Esophagus muscularis mucosa (tissue), 4 donors: ENCODE data around the gene GPT2. TPM values are rescaled to one million over a fixed set of nuclear protein-coding genes. Genes with fewer than 3 reads are reported as not detected.

ENCODE experiments used
- DNase-seq: peaks from one replicate; pipeline ENCODE4 v3.0.0-alpha.2; 2017; ENCODE audit errors: extremely low spot score
- H3K27ac ChIP-seq, 4 donors: fragments of 200-600 bp; sonication (generic); replicated peaks in 1 of 4; 1 replicate in 3 of 4; 2 replicates in 1 of 4; pipeline ENCODE4 v1.5.1; 2016 to 2019; ENCODE audit warnings: mild to moderate bottlenecking in 1 of 4
- H3K27me3 ChIP-seq, 4 donors: fragments of 200-600 bp; sonication (generic); one replicate each; pipeline versions ENCODE4 v1.5.1 to v1.6.0; 2016 to 2019
- H3K36me3 ChIP-seq, 4 donors: fragments of 200-600 bp; sonication (generic); one replicate each; pipeline ENCODE4 v1.5.1; 2016 to 2019
- H3K4me1 ChIP-seq, 4 donors: fragments of 200-600 bp; sonication (generic); one replicate each; pipeline ENCODE4 v1.5.1; 2016 to 2019
- H3K4me3 ChIP-seq, 4 donors: fragments of 200-600 bp; sonication (generic); 1 replicate in 2 of 4; 2 replicates in 2 of 4; pipeline ENCODE4 v1.5.1; 2016 to 2019; ENCODE audit warnings: mild to moderate bottlenecking in 4 of 4, moderate library complexity in 1 of 4
- H3K9me3 ChIP-seq, 4 donors: fragments of 200-600 bp; sonication (generic); 1 replicate in 3 of 4; 2 replicates in 1 of 4; pipeline ENCODE4 v1.5.1; 2016 to 2019
- EP300 ChIP-seq: sonication (generic); formaldehyde crosslinking; IDR thresholded peaks from one replicate; pipeline ENCODE4 v1.6.1; 2017; ENCODE audit warnings: antibody characterized with exemption
- POLR2A ChIP-seq: fragments of 450-650 bp; IDR thresholded peaks from one replicate; pipeline ENCODE4 v1.6.1; 2017; ENCODE audit warnings: antibody characterized with exemption, moderate library complexity, mild to moderate bottlenecking, low read depth
- POLR2AphosphoS5 ChIP-seq, 2 donors: sonication (generic); formaldehyde crosslinking; IDR thresholded peaks; one replicate each; pipeline ENCODE4 v1.6.1; 2017; ENCODE audit warnings: antibody characterized with exemption in 2 of 2
- WGBS: methylation state at CpG from one replicate; pipeline ENCODE4 v1.1.5; 2018; 5-methylcytosine and 5-hydroxymethylcytosine counted together
- intact Hi-C: fragments of 100-400 bp; cut with DNase I; formaldehyde crosslinking; loops from one replicate; pipeline ENCODE4 v1.15.1; 2023
- total RNA-seq, 4 donors: library from RNA; depleted of rRNA; stranded (reverse); fragments of >200 nt; gene quantifications; one replicate each; pipeline versions ENCODE4 v1.1.0 to v1.2.1, GENCODE V29; 2016
- TF ChIP-seq, protein P1 (sequence below), 3 experiments: fragments of 200-600 bp in 2 of 3; fragments of 450-650 bp in 1 of 3; sonication (generic) in 2 of 3; IDR thresholded peaks; one replicate each; pipeline ENCODE4 v1.5.1; 2017 to 2019; ENCODE audit warnings: antibody characterized with exemption in 3 of 3, mild to moderate bottlenecking in 2 of 3, moderate library complexity in 1 of 3

The GPT2 gene
- total RNA-seq, 4 donors from 2014 or later, result 2.5 to 5.7 (median 3.6) TPM

DNA sequence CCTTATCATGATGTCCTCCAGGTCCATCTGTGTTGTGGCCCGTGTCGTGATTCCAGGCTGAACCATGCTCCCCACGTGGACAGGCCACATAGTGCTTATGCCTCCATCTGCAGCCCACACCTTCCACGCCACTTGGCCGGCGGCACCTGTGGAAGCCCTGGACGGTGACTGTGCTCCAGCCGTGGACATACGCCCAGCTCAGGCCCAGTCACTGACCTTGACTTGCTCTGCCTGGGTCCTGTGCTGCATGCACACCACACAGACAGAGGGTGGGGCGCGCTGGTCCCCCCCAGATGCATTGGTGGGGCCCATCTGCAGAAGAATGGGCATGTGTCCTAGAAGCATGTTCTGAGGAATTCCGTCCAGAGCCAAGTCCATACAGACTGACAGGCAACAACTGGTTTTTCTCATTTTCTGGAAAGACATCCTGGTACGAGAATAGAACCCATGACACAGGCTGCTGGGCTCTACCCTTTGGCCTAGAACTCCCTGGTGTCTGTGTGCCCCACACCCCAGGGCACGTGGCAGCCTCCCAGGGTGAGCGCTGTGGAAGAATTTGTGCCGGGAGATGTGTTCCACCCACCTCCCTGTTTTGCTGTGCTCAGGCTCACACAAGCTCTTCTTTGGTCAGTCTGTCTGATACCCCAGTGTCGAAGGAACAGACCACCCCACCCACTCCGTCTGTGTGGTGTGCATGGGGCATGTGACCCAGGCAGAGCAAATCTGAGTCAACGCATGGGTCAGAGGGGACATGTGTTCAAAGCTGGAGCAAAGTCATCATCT is 39.5 kb downstream of the GPT2 start:
- WGBS, result 84% methylated on average over 10 of the region's 19 CpGs
- Histone ChIP-seq H3K36me3 (peaks cover 6 to 66% (median 37%) of the 10 kb centered on the region in 4 donors), H3K27ac (no peak overlapping the region), H3K4me1 (peaks cover 0 to 5% (median 0%) of the 10 kb centered on the region in 4 donors), H3K27me3 (no peaks in the 10 kb centered on the region), H3K9me3 (no peaks in the 10 kb centered on the region), H3K4me3 (no peak overlapping the region)
- TF ChIP-seq POLR2A (no peak), EP300 (no peak), POLR2AphosphoS5 (IDR thresholded peaks at IDR 0.05) (no peak)
- TF ChIP-seq, protein P1, sequence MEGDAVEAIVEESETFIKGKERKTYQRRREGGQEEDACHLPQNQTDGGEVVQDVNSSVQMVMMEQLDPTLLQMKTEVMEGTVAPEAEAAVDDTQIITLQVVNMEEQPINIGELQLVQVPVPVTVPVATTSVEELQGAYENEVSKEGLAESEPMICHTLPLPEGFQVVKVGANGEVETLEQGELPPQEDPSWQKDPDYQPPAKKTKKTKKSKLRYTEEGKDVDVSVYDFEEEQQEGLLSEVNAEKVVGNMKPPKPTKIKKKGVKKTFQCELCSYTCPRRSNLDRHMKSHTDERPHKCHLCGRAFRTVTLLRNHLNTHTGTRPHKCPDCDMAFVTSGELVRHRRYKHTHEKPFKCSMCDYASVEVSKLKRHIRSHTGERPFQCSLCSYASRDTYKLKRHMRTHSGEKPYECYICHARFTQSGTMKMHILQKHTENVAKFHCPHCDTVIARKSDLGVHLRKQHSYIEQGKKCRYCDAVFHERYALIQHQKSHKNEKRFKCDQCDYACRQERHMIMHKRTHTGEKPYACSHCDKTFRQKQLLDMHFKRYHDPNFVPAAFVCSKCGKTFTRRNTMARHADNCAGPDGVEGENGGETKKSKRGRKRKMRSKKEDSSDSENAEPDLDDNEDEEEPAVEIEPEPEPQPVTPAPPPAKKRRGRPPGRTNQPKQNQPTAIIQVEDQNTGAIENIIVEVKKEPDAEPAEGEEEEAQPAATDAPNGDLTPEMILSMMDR (IDR thresholded peaks at IDR 0.05), result no peak
- intact Hi-C loops, result no loop called here
- DNase-seq, result no peak

DNA sequence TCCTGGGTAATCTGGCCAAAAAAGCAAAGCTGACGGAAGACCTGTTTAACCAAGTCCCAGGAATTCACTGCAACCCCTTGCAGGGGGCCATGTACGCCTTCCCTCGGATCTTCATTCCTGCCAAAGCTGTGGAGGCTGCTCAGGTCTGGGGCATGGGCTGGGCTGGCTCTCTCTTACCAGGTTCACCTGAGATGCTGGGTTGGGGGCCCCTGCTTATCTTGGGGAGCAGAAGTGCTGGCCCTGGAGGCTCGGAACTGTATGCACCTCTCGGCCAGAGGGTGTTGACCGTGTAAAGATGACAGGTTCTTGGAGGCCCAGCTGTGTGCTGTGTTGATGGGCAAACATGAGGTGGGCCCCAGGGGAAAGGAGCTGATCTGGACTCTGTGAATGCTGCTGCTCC is 40.2 kb downstream of the GPT2 start:
- no peak for TF ChIP-seq POLR2A
- TF ChIP-seq, protein P1 (IDR thresholded peaks at IDR 0.05), result no peak
- TF ChIP-seq EP300, result no peak
- H3K36me3 ChIP-seq, result peaks cover 6 to 66% (median 39%) of the 10 kb centered on the region in 4 donors
- no CpG with 5 or more reads among the region's 6 CpGs for WGBS
- H3K27me3 ChIP-seq, result no peaks in the 10 kb centered on the region
- no peaks in the 10 kb centered on the region for H3K9me3 ChIP-seq
- DNase-seq, result no peak
- H3K4me3 ChIP-seq, result no peak overlapping the region
- intact Hi-C loops, result no loop called here
- H3K4me1 ChIP-seq, result peaks cover 0 to 5% (median under 1%) of the 10 kb centered on the region in 4 donors
- H3K27ac ChIP-seq, result no peak overlapping the region

DNA sequence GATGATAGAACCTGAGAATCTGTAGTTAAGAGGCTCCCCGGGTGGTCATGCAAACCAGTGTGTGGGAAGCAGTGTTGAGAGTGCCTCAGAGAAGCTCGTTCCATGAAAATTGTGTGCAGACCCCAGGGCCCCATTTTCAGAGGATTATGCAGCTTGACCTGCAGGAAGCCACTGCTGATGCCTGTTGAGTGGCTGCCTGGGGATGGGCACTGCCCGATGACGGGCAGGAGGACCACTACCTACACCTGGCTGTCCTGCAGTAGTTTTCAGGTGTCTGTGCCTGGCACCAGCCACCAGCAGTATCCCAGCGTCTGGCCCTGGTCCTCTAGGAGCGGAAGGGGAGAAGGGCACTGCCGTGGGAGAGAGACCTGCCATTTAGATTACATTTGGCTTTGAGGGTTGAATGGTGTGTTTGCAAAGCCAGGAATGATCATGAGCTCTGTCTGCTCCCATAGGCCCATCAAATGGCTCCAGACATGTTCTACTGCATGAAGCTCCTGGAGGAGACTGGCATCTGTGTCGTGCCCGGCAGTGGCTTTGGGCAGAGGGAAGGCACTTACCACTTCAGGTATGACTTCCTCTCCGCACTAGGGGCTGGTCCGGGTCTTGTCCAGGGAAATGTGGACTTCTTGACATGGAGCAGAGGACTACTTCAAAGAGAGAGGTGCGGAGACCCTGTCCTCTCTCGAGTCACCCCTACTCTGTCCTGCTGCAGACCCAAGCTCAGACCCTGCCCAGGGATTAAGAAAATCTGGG is 42.5 kb downstream of the GPT2 start:
- H3K27me3 ChIP-seq, result no peaks in the 10 kb centered on the region
- H3K36me3 ChIP-seq, result peaks cover 6 to 65% (median 39%) of the 10 kb centered on the region in 4 donors
- intact Hi-C loops, result no loop called here
- H3K27ac ChIP-seq, result no peak overlapping the region
- DNase-seq, result no peak
- no peaks in the 10 kb centered on the region for H3K9me3 ChIP-seq
- WGBS, result 95% methylated on average over 7 of the region's 13 CpGs
- TF ChIP-seq EP300 (no peak), POLR2AphosphoS5 (IDR thresholded peaks at IDR 0.05) (no peak), POLR2A (no peak)
- TF ChIP-seq, protein P1 (IDR thresholded peaks at IDR 0.05), result no peak
- no peak overlapping the region for H3K4me3 ChIP-seq
- peaks cover 4 to 8% (median 6%) of the 10 kb centered on the region in 4 donors for H3K4me1 ChIP-seq

DNA sequence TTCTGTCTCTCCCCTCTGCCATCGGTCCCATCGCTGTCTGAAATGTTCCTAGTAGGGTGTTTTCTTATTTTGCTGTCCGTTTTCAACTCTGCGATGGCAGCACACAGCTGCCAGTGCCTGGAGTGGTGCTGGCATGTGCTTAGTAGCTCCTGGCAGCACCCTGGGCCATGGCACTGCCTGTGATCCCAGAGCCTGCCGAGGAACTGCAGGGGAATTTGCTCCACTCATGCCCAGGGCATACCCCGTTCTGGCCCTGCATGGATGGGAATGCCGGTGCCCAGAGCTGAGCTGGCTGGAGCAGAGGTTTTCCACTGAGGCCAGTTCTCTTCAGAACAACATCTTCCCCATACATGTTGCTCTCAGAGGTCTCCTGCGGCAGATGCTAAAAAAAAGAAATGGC is 43.1 kb downstream of the GPT2 start:
- Histone ChIP-seq H3K27me3 (no peaks in the 10 kb centered on the region), H3K4me3 (no peak overlapping the region), H3K27ac (no peak overlapping the region), H3K36me3 (peaks cover 6 to 59% (median 33%) of the 10 kb centered on the region in 4 donors), H3K9me3 (no peaks in the 10 kb centered on the region), H3K4me1 (peaks cover 4 to 8% (median 6%) of the 10 kb centered on the region in 4 donors)
- no peak for TF ChIP-seq POLR2AphosphoS5 (IDR thresholded peaks at IDR 0.05)
- TF ChIP-seq, protein P1 (IDR thresholded peaks at IDR 0.05), result no peak
- TF ChIP-seq POLR2A, result no peak
- no peak for TF ChIP-seq EP300
- 84% methylated on average over 5 of the region's 8 CpGs for WGBS
- intact Hi-C loops, result no loop called here
- no peak for DNase-seq
